Activated CD4-positive, alpha-beta T cell treated with anti-CD3 and anti-CD28 coated beads, Interleukin-2, amount 50 U/mL, for 24 hours (primary cell): ENCODE data around the gene RPS6KB2.
"Not testable (repeated sequence)": the region's sequence is repeated elsewhere in the genome, so short reads cannot be mapped to it uniquely, and the experiment has no call there.

Experiments used
- DNase-seq, 2 donors: peaks; one replicate each; pipeline ENCODE4 v3.0.0-alpha.2; 2020; ENCODE audit warnings: low read depth in 1 of 2, low spot score in 1 of 2

Gene RPS6KB2

DNA sequence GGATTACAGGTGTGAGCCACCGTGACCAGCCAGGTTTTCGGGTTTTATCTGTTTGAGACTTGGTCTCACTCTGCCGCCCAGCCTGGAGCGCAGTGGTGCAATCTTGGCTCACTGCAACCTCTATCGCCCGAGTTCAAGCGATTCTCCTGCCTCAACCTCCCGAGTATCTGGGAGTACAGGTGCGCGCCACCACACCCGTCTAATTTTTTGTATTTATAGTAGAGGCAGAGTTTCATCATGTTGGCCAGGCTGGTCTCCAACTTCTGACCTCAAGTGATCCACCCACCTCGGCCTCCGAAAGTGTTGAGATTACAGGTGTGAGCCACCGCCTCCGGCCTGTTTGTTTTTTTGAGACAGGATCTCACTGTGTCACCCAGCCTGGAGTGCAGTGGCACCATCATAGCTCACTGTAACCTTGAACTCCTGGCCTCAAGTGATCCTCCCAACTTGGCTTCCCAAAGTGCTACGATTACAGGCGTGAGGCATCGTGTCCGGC, 882 bp upstream of the RPS6KB2 start:
- not testable (repeated sequence) for DNase-seq

GRCh38 chr11:67429038-67429668, 859 bp downstream of the RPS6KB2 start:
- no peak for DNase-seq

DNA sequence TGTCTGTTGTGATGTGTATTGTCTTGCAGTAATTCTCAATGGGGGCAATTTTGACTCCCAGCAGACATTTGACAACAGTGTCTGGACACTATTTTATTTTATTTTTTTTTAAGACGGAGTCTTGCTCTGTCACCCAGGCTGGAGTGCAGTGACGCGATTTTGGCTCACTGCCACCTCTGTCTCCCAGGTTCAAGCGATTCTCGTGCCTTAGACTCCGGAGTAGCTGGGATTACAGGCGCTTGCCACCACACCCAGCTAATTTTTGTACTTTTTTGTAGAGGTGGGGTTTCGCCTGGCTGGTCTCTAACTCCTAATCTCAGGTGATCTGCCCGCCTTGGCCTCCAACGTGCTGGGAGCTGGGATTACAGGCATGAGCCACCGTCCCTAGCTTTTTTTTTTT, 1.4 kb downstream of the RPS6KB2 start:
- DNase-seq, result no peak

GRCh38 chr11:67431346-67432249, 3.3 kb downstream of the RPS6KB2 start:
- no peak for DNase-seq

GRCh38 chr11:67432655-67433349, 4.5 kb downstream of the RPS6KB2 start:
- DNase-seq, result no peak

- DNase-seq, result no peak
These were observed 5.5 kb downstream of the RPS6KB2 start for GRCh38 chr11:67433536-67434394.

DNA sequence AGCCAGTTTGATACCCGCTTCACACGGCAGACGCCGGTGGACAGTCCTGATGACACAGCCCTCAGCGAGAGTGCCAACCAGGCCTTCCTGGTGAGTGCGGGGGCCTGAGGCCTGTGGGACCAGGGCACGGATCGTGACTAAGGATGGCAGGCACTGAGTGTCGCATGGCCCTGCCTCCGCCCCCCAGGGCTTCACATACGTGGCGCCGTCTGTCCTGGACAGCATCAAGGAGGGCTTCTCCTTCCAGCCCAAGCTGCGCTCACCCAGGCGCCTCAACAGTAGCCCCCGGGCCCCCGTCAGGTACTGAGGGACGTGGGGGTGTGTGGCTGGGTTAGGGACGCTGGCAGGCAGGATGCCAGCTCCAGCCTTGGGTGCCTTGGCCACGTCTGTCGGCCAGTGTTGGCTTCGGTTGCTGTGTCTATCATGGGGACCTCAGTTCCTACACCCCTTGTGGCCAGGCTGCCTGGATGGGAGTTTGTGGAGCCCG, 6.1 kb downstream of the RPS6KB2 start:
- no peak for DNase-seq

- DNase-seq, result no peak
These were observed 6.9 kb downstream of the RPS6KB2 start for GRCh38 chr11:67435031-67435726.

GRCh38 chr11:67435727-67436458, 7.6 kb downstream of the RPS6KB2 start:
- DNase-seq, result no peak

DNA sequence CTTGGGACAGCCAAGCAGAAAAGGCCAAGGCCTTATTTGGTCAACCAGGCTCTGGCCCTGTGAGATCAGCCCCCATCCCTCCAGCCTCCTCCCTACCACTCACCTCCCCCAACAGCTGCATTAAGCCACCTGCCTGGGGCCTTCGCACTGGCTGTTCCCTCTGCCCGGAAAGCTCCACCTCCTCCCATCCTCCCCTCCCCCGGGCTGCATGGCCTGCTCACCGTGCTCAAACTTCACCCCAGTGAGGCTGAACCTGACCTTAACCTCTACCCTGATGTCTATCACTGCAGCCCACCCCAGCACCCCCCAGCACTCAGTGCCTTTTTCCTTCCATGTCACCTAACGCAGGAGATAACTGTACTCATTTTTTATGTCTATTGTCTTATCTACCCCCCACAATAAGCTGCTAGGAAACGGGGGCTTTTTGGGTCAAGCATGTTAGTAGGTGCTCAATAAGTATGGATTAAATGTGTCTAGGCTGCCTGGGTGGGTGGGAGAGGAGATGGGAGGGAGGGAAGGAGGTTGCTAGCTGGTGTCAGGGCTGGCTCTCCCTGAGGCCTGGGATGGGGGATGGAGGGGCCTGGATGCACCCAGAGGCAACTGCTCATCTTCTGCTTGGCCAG, 8.3 kb downstream of the RPS6KB2 start:
- DNase-seq, result peak; percentile 49 to 78

GRCh38 chr11:67437082-67437808, 9.0 kb downstream of the RPS6KB2 start, which contains the start of gene PTPRCAP:
Gene PTPRCAP, minus strand, starts transcription at chr11:67437682. Its CDS starts 63 bp downstream, at chr11:67437619.
- DNase-seq, result peak; percentile 50 to 62

DNA sequence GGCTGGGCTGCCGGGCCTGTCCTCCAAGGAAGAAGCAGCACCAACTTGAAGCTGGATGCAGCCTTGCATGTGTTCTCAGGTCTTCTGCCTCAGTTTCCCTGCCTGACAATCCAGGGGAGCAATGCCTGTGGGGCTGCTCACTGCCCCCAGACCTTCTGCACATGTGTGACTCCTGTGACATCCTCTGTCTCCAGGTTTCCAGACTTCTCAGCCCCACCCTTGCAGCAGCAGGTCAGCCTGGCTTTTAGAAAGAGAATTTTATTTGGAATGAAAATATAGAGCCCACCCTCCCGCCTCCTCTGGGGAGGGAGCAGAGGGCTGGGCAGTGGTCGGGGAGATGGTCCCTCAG, 9.5 kb downstream of the RPS6KB2 start:
- DNase-seq, result no peak

GRCh38 chr11:67438158-67438902, 10.0 kb downstream of the RPS6KB2 start:
- DNase-seq, result peak; percentile 47 to 63

DNA sequence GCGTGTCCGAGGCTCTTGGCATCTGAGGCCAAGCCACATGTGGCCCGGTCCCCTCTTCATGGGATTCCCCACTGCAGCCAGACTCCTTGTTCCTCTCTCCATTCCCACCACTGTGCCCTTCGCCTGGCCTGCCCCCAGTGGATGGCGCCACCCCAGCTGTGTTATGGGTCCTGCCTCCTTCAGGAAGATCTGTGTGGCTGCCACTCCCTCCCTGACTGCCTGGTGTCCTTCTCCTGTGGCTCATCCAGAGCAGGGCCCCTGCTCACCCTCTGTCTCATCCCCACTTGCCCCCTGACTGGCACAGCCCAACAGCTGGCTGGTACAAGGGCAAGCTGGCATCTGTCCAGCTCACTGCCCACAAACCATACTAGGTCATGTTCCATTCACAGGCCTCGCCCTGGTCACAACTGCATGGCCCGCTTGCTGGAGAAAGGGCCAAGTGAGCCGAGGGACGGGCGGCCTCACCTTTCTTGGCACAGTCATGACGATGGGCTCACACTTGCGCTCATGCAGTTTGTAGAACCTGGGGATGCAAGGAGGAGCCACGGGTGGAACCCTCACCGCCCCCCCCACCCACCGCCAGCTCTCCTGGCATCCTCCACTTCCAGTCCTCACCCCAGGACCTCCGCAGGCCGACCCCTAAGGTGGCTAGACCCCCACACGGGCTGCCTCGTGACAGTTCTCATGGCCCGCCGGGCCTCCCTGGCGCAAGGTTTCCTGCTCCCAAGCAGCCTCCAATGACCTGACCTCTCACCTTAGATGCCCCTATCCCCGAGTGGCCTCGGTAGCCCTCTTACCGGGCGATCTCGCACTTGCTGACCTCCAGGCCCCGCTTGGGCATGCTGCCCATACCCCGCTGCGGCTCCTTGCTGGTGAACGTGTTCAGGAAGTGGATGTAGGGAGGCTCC, 11.3 kb downstream of the RPS6KB2 start:
- no peak for DNase-seq

DNA sequence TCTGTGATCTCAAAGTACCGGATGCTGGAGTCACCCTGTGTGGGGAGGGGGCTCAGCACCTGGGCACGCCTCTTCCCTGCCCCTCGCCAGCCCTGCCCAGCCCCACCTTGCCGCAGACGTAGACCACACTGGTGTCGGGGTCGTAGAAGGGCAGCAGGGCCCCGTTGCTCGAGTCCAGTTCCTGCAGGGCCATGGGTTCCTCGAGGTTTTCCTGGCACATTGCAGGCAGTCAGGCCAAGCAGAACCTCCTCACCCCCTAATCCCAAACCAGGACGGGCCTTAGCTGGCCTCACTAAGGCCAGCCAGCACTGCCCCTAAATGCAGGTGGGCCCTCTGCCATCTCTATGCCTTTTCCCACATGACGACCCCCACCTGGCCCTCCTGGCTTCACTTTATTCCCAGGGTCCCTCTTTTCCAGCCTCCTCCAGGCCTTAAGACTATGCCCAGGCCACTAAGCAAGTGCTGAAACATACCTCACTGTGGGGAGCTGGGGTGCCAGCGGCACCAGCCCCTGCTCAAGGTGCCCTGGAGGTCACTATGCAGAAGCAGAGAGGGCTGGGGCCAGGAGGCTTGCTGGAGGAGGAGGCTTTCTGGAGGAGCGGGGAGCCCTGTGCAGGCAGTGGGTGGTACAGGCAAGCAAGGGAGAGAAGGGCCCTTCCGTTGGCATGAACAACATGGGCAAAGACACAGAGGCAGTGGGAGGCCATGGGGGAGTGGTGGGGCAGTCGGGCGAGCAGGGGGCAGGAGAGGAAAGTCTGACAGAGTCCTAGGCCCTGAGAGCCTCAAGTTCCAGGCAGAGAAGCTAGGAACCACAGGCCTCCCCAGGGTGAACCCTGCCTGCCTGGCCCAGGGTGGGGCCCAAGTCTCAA, 12.2 kb downstream of the RPS6KB2 start:
- no peak for DNase-seq
